Prostate gland (tissue), 2 donors: ENCODE results near the gene SH3GLB2. TPM values are rescaled to one million over a fixed set of nuclear protein-coding genes. Genes with fewer than 3 reads are reported as not detected.

ENCODE experiments used
- DNase-seq: peaks from one replicate; pipeline ENCODE4 v3.0.0-alpha.2; 2019; ENCODE audit warnings: low spot score
- H3K27ac ChIP-seq, 2 donors: fragments of 200-600 bp; sonication (generic); 2 replicates each; pipeline ENCODE4 v1.5.1; 2017 to 2019
- H3K27me3 ChIP-seq: fragments of 200-600 bp; sonication (generic); replicated peaks from 2 replicates; pipeline ENCODE4 v1.5.1; 2019; ENCODE audit not compliant: insufficient read depth
- H3K36me3 ChIP-seq, 2 donors: fragments of 200-600 bp; sonication (generic); 1 replicate in 1 of 2; 2 replicates in 1 of 2; pipeline versions ENCODE4 v1.5.1 to v1.8.1; 2017 to 2019
- H3K4me1 ChIP-seq: fragments of 200-600 bp; sonication (generic); replicated peaks from 2 replicates; pipeline ENCODE4 v1.5.1; 2019
- H3K4me3 ChIP-seq, 2 donors: fragments of 200-600 bp; sonication (generic); 2 replicates each; pipeline ENCODE4 v1.5.1; 2017 to 2019
- H3K9me3 ChIP-seq: fragments of 200-600 bp; sonication (generic); 2 replicates; pipeline ENCODE4 v1.5.1; 2017
- CTCF ChIP-seq, 4 experiments: fragments of 200-600 bp in 2 of 4; fragments of 450-650 bp in 2 of 4; sonication (generic) in 2 of 4; IDR thresholded peaks; 1 replicate in 3 of 4; 2 replicates in 1 of 4; pipeline ENCODE4 v1.5.1; 2016 to 2019; ENCODE audit warnings: antibody characterized with exemption in 4 of 4, mild to moderate bottlenecking in 2 of 4, moderate library complexity in 2 of 4
- POLR2A ChIP-seq: fragments of 450-650 bp; IDR thresholded peaks from one replicate; pipeline ENCODE4 v1.6.1; 2016; ENCODE audit warnings: antibody characterized with exemption, mild to moderate bottlenecking
- POLR2AphosphoS5 ChIP-seq: sonication (generic); formaldehyde crosslinking; IDR thresholded peaks from one replicate; pipeline ENCODE4 v1.6.1; 2017; ENCODE audit warnings: antibody characterized with exemption
- WGBS: methylation state at CpG from one replicate; pipeline ENCODE4 v1.1.5; 2018; 5-methylcytosine and 5-hydroxymethylcytosine counted together
- intact Hi-C: fragments of 100-400 bp; cut with DNase I; formaldehyde crosslinking; loops from one replicate; pipeline ENCODE4 v1.14.2; 2022
- total RNA-seq, 2 donors: library from RNA; depleted of rRNA; stranded (reverse); fragments of >200 nt; gene quantifications; one replicate each; pipeline ENCODE4 v1.1.0, GENCODE V29; 2016

SH3GLB2 gene
- total RNA-seq, 2 donors from 2014 or later: 113 to 178 TPM

DNA sequence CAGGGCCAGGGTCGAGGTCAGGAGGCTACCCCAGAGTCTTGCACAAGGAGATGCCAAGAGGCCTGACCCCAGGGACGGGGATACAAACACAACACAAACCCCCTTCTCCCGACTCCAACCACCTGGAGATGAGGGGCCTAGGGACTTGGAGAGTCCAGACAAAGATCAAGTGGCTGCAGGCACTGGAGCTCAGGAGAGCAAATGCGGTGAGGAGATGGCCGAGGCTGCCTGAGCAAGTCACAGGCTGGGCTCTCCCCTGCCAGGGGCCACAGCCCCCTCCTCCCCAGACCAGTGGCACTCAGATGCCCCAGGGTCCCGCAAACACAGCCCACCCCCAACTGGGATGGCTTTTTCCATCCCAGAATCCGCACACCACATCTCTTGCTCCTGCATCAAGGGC is 15.8 kb downstream of the SH3GLB2 start:
- H3K4me1 ChIP-seq: no peaks in the 10 kb centered on the region
- no peak for TF ChIP-seq POLR2AphosphoS5
- no peak for TF ChIP-seq POLR2A
- no peak for TF ChIP-seq CTCF (IDR thresholded peaks at IDR 0.05)
- no peaks in the 10 kb centered on the region for H3K9me3 ChIP-seq
- H3K27me3 ChIP-seq: no peaks in the 10 kb centered on the region
- no peak for DNase-seq
- WGBS: 81% methylated on average over 5 of the region's 7 CpGs
- intact Hi-C loops: no loop called here
- H3K36me3 ChIP-seq: peaks cover 0 to 27% of the 10 kb centered on the region in 2 donors
- no peak overlapping the region for H3K27ac ChIP-seq
- no peak overlapping the region for H3K4me3 ChIP-seq

GRCh38 chr9:129011761-129012181 is 16.4 kb downstream of the SH3GLB2 start:
- Histone ChIP-seq H3K4me3 (no peak overlapping the region), H3K27me3 (no peaks in the 10 kb centered on the region), H3K4me1 (no peaks in the 10 kb centered on the region), H3K36me3 (peaks cover 0 to 27% of the 10 kb centered on the region in 2 donors), H3K27ac (no peak overlapping the region), H3K9me3 (no peaks in the 10 kb centered on the region)
- intact Hi-C loops: no loop called here
- no peak for DNase-seq
- TF ChIP-seq POLR2AphosphoS5 (no peak), CTCF (IDR thresholded peaks at IDR 0.05) (no peak), POLR2A (no peak)
- 83% methylated on average over 11 of the region's 11 CpGs for WGBS

DNA sequence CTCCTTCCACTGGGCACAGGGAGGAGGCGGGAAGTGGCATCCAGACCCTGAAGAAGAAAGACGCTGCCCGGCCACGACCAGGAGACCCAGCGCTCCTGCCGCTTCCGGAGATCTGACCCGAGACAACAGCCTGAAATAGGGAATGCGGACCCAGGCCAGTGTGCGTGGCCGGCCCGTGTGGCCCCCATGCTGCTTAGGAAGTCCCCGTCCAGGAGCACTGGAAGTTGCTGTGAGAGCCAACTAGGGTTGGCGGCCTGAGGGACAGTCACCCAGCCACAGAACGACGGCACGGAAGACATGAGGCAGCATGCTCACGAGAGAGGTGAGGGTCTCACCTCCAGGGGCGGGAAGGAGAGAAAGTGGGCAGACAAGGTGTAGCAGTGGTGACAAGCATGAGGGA is 17.0 kb downstream of the SH3GLB2 start:
- WGBS: 93% methylated on average over 19 of the region's 19 CpGs

GRCh38 chr9:129010267-129010975 is 17.7 kb downstream of the SH3GLB2 start:
- intact Hi-C loops: no loop called here
- no peaks in the 10 kb centered on the region for H3K27me3 ChIP-seq
- no peaks in the 10 kb centered on the region for H3K4me1 ChIP-seq
- TF ChIP-seq CTCF (IDR thresholded peaks at IDR 0.05): no peak
- TF ChIP-seq POLR2A: no peak
- no peak for TF ChIP-seq POLR2AphosphoS5
- H3K36me3 ChIP-seq: peaks cover 0 to 27% of the 10 kb centered on the region in 2 donors
- no peak overlapping the region for H3K27ac ChIP-seq
- 91% methylated on average over 8 of the region's 8 CpGs for WGBS
- DNase-seq: no peak
- H3K9me3 ChIP-seq: no peaks in the 10 kb centered on the region
- no peak overlapping the region for H3K4me3 ChIP-seq

More for the DNA sequence above, 17.0 kb downstream of the SH3GLB2 start:
- H3K27me3 ChIP-seq: no peaks in the 10 kb centered on the region
- no peaks in the 10 kb centered on the region for H3K9me3 ChIP-seq
- H3K36me3 ChIP-seq: peaks cover 0 to 27% of the 10 kb centered on the region in 2 donors
- H3K4me1 ChIP-seq: no peaks in the 10 kb centered on the region
- no peak for DNase-seq
- TF ChIP-seq CTCF (IDR thresholded peaks at IDR 0.05) (no peak), POLR2AphosphoS5 (no peak), POLR2A (no peak)
- H3K27ac ChIP-seq: no peak overlapping the region
- H3K4me3 ChIP-seq: no peak overlapping the region
- intact Hi-C loops: no loop called here

GRCh38 chr9:129009584-129010141 is 18.5 kb downstream of the SH3GLB2 start:
- no peak for TF ChIP-seq CTCF (IDR thresholded peaks at IDR 0.05)
- TF ChIP-seq POLR2A: no peak
- TF ChIP-seq POLR2AphosphoS5: no peak
- intact Hi-C loops: no loop called here
- Histone ChIP-seq H3K27me3 (no peaks in the 10 kb centered on the region), H3K4me1 (no peaks in the 10 kb centered on the region), H3K4me3 (no peak overlapping the region), H3K36me3 (peaks cover 0 to 22% of the 10 kb centered on the region in 2 donors), H3K9me3 (no peaks in the 10 kb centered on the region), H3K27ac (no peak overlapping the region)
- no peak for DNase-seq
- WGBS: 91% methylated on average over 16 of the region's 17 CpGs
